ENCODE results near the gene HESX1. TPM values are rescaled to one million over a fixed set of nuclear protein-coding genes. Genes with fewer than 3 reads are reported as not detected.

The HESX1 gene
- total and polyA plus RNA-seq, 2 of the 13 experiments (the other 11 are each of a cell fraction or from before 2014, with no cell fraction given): 0.57 to 0.75 TPM

DNA sequence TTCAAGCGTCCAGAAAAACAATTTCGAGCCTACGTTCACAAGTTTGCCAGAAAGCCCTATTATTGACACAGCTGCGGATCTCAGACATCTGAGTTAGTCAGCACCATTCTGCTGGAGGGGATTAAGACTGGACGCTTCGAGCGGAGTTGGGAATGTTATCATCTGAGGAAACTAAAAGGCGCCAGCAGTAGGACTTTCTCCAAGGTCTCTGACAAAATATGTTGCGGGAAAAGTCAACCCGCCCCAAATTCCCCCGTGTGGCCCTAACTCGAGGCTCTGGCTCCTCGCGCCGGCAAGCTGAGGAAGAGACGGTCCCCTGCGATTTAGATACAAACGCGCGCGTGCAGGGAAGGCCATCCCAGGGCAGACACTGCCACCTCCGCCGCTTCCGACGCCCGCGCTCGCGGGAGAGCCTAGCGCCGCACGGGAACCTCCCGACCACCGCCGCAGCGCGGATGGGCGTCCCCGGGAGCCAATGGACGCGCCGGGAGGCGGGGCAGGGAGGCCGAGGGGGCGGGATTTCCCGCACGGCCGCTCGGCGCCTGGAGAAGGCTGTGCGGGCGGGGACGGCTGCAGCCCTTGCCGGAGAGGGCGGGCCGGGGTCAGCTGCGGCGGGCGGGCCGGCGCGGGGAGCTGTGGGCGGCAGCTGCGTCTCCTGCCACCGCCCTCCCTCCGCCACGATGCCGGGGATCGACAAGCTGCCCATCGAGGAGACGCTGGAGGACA is 27.6 kb upstream of the HESX1 start, which contains the start of gene APPL1 (continued):
- TF ChIP-seq, protein P1, sequence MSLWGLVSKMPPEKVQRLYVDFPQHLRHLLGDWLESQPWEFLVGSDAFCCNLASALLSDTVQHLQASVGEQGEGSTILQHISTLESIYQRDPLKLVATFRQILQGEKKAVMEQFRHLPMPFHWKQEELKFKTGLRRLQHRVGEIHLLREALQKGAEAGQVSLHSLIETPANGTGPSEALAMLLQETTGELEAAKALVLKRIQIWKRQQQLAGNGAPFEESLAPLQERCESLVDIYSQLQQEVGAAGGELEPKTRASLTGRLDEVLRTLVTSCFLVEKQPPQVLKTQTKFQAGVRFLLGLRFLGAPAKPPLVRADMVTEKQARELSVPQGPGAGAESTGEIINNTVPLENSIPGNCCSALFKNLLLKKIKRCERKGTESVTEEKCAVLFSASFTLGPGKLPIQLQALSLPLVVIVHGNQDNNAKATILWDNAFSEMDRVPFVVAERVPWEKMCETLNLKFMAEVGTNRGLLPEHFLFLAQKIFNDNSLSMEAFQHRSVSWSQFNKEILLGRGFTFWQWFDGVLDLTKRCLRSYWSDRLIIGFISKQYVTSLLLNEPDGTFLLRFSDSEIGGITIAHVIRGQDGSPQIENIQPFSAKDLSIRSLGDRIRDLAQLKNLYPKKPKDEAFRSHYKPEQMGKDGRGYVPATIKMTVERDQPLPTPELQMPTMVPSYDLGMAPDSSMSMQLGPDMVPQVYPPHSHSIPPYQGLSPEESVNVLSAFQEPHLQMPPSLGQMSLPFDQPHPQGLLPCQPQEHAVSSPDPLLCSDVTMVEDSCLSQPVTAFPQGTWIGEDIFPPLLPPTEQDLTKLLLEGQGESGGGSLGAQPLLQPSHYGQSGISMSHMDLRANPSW (CRISPR knock-in tag; IDR thresholded peaks at IDR 0.05; ENCODE audit: borderline replicate concordance): 0 out of 2 replicates have a peak, but pooled peaks have one; percentile 84
- peak; percentile 93 for TF ChIP-seq KDM5B (CRISPR knock-in tag; IDR thresholded peaks at IDR 0.05; ENCODE audit: borderline replicate concordance)
- TF ChIP-seq ZNF746 (CRISPR knock-in tag; IDR thresholded peaks at IDR 0.05): peak; percentile 86; the same call in 1 of the 2 replicates
- TF ChIP-seq ZNF350 (CRISPR knock-in tag; IDR thresholded peaks at IDR 0.05; ENCODE audit: borderline replicate concordance, low read depth): peak; percentile 34; the same call in 1 of the 2 replicates
- peak; percentile 73; the same call in 1 of the 2 replicates for TF ChIP-seq ZNF879 (CRISPR knock-in tag; IDR thresholded peaks at IDR 0.05)
- TF ChIP-seq RBFOX2 (IDR thresholded peaks at IDR 0.05; ENCODE audit: low read depth, low read length): peak; percentile 80
- TF ChIP-seq ZNF317 (CRISPR knock-in tag; IDR thresholded peaks at IDR 0.05): 0 out of 2 replicates have a peak, but pooled peaks have one; percentile 45
- TF ChIP-seq, protein P2, sequence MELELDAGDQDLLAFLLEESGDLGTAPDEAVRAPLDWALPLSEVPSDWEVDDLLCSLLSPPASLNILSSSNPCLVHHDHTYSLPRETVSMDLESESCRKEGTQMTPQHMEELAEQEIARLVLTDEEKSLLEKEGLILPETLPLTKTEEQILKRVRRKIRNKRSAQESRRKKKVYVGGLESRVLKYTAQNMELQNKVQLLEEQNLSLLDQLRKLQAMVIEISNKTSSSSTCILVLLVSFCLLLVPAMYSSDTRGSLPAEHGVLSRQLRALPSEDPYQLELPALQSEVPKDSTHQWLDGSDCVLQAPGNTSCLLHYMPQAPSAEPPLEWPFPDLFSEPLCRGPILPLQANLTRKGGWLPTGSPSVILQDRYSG (CRISPR knock-in tag; IDR thresholded peaks at IDR 0.05): 0 out of 2 replicates have a peak, but pooled peaks have one; percentile 22
- 0 out of 2 replicates have a peak, but pooled peaks have one; percentile 14 for TF ChIP-seq MIER2 (CRISPR knock-in tag; IDR thresholded peaks at IDR 0.05)
- peak; percentile 67; the same call in 1 of the 2 replicates for TF ChIP-seq NKX3-1 (CRISPR knock-in tag; IDR thresholded peaks at IDR 0.05)
- TF ChIP-seq SMARCC2 (IDR thresholded peaks at IDR 0.05): no peak
- TF ChIP-seq SP2 (CRISPR knock-in tag; IDR thresholded peaks at IDR 0.05): peak; percentile 96
- TF ChIP-seq ZSCAN22 (CRISPR knock-in tag; IDR thresholded peaks at IDR 0.05): 0 out of 2 replicates have a peak, but pooled peaks have one; percentile 13
- peak; percentile 68; the same call in 1 of the 2 replicates for TF ChIP-seq TP53 (CRISPR knock-in tag; conservative IDR thresholded peaks at IDR 0.05)
- TF ChIP-seq KDM3A (CRISPR knock-in tag; IDR thresholded peaks at IDR 0.05; ENCODE audit: low read depth): 0 out of 2 replicates have a peak, but pooled peaks have one; percentile 41
- TF ChIP-seq ISL2 (CRISPR knock-in tag; IDR thresholded peaks at IDR 0.05): peak; percentile 45; the same call in 1 of the 2 replicates
- peak; percentile 87 for TF ChIP-seq ZNF883 (CRISPR knock-in tag; IDR thresholded peaks at IDR 0.05; ENCODE audit: not compliant biosample characterization)
- peak; percentile 65; the same call in 1 of the 2 replicates for TF ChIP-seq ZNF614 (CRISPR knock-in tag; IDR thresholded peaks at IDR 0.05; ENCODE audit: borderline replicate concordance)
- TF ChIP-seq, protein P3, sequence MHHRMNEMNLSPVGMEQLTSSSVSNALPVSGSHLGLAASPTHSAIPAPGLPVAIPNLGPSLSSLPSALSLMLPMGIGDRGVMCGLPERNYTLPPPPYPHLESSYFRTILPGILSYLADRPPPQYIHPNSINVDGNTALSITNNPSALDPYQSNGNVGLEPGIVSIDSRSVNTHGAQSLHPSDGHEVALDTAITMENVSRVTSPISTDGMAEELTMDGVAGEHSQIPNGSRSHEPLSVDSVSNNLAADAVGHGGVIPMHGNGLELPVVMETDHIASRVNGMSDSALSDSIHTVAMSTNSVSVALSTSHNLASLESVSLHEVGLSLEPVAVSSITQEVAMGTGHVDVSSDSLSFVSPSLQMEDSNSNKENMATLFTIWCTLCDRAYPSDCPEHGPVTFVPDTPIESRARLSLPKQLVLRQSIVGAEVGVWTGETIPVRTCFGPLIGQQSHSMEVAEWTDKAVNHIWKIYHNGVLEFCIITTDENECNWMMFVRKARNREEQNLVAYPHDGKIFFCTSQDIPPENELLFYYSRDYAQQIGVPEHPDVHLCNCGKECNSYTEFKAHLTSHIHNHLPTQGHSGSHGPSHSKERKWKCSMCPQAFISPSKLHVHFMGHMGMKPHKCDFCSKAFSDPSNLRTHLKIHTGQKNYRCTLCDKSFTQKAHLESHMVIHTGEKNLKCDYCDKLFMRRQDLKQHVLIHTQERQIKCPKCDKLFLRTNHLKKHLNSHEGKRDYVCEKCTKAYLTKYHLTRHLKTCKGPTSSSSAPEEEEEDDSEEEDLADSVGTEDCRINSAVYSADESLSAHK (CRISPR knock-in tag; IDR thresholded peaks at IDR 0.05; ENCODE audit: borderline replicate concordance): no peak
- TF ChIP-seq, protein P4, sequence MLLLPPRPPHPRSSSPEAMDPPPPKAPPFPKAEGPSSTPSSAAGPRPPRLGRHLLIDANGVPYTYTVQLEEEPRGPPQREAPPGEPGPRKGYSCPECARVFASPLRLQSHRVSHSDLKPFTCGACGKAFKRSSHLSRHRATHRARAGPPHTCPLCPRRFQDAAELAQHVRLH (CRISPR knock-in tag; IDR thresholded peaks at IDR 0.05; ENCODE audit: borderline replicate concordance, low read depth): peak; percentile 69; the same call in 1 of the 2 replicates
- TF ChIP-seq, protein P5, sequence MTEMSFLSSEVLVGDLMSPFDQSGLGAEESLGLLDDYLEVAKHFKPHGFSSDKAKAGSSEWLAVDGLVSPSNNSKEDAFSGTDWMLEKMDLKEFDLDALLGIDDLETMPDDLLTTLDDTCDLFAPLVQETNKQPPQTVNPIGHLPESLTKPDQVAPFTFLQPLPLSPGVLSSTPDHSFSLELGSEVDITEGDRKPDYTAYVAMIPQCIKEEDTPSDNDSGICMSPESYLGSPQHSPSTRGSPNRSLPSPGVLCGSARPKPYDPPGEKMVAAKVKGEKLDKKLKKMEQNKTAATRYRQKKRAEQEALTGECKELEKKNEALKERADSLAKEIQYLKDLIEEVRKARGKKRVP (CRISPR knock-in tag; IDR thresholded peaks at IDR 0.05): no peak
- 0 out of 2 replicates have a peak, but pooled peaks have one; percentile 80 for TF ChIP-seq ZNF737 (CRISPR knock-in tag; IDR thresholded peaks at IDR 0.05; ENCODE audit: borderline replicate concordance)
